Caco-2 (cell line): ENCODE measurements around the gene PLCB4. TPM values are rescaled to one million over a fixed set of nuclear protein-coding genes. Genes with fewer than 3 reads are reported as not detected.
"Not testable (repeated sequence)": the region's sequence is repeated elsewhere in the genome, so short reads cannot be mapped to it uniquely, and the experiment has no call there.

ENCODE experiments used
- BruUV-seq: library from RNA; stranded (reverse); fragments of 400-500 nt; replicated peaks from 2 replicates; lab custom pipeline; 2021; lab: Mats Ljungman, UMichigan
- CTCF ChIA-PET: fragments of 300-600 bp; sonication (Branson Sonifier 250); formaldehyde crosslinking; loops from one replicate; lab custom pipeline; 2022; ENCODE audit warnings: antibody characterized with exemption; lab: Charles Lee
- POLR2A ChIA-PET: fragments of 300-600 bp; sonication (Branson Sonifier 250); formaldehyde crosslinking; loops from one replicate; lab custom pipeline; 2022; ENCODE audit warnings: antibody characterized with exemption; lab: Charles Lee
- DNase-seq, 2 experiments: peaks; one replicate each; pipeline versions ENCODE4 v3.0.0 to v3.0.0-alpha.2; 2020 to 2022
- H3K27me3 ChIP-seq: replicated peaks from 2 replicates; pipeline ENCODE4 v1.6.0; 2011; ENCODE audit warnings: low read length; ENCODE audit not compliant: control insufficient read depth, insufficient read depth
- H3K36me3 ChIP-seq: 2 replicates; pipeline ENCODE4 v1.5.1; 2011; ENCODE audit warnings: low read length; ENCODE audit not compliant: control insufficient read depth, insufficient read depth
- H3K4me1 ChIP-seq: fragments of 250-450 bp; sonication (Bioruptor Pico); 2 replicates; pipeline ENCODE4 v1.5.1; 2020; ENCODE audit warnings: mild to moderate bottlenecking
- H3K4me3 ChIP-seq: 2 replicates; pipeline ENCODE4 v1.5.1; 2011; ENCODE audit warnings: low read depth, mild to moderate bottlenecking, control low read depth, low read length
- H3K9me3 ChIP-seq: fragments of 250-450 bp; sonication (Bioruptor Pico); 2 replicates; pipeline ENCODE4 v1.5.1; 2020; ENCODE audit warnings: mild to moderate bottlenecking, moderate library complexity
- H3K27ac Mint-ChIP-seq: one replicate; pipeline ENCODE4 v1.8.0; 2022; ENCODE audit warnings: mixed read lengths; ENCODE audit not compliant: unreplicated experiment
- H3K27me3 Mint-ChIP-seq: one replicate; pipeline ENCODE4 v1.8.0; 2022; ENCODE audit warnings: mixed read lengths; ENCODE audit not compliant: insufficient read depth, unreplicated experiment
- H3K36me3 Mint-ChIP-seq: one replicate; pipeline ENCODE4 v1.8.0; 2022; ENCODE audit warnings: mild to moderate bottlenecking, mixed read lengths; ENCODE audit not compliant: insufficient read depth, unreplicated experiment
- H3K4me1 Mint-ChIP-seq: one replicate; pipeline ENCODE4 v1.8.0; 2022; ENCODE audit warnings: low read depth, mixed read lengths; ENCODE audit not compliant: unreplicated experiment
- H3K4me3 Mint-ChIP-seq: one replicate; pipeline ENCODE4 v1.8.0; 2022; ENCODE audit warnings: mild to moderate bottlenecking, moderate library complexity, mixed read lengths; ENCODE audit not compliant: unreplicated experiment
- H3K9me3 Mint-ChIP-seq: one replicate; pipeline ENCODE4 v1.8.0; 2022; ENCODE audit warnings: mixed read lengths; ENCODE audit not compliant: unreplicated experiment
- CTCF ChIP-seq, 2 experiments: fragments of 200-600 bp in 1 of 2; IDR thresholded peaks; 1 replicate in 1 of 2; 2 replicates in 1 of 2; pipeline versions ENCODE4 v1.5.1 to v1.8.0; 2011 to 2022; ENCODE audit warnings: antibody characterized with exemption in 1 of 2, control low read depth in 1 of 2, inconsistent platforms in 1 of 2, low read depth in 1 of 2, low read length in 1 of 2, mild to moderate bottlenecking in 1 of 2, moderate library complexity in 1 of 2; ENCODE audit not compliant: insufficient read depth in 1 of 2, severe bottlenecking in 1 of 2, unreplicated experiment in 1 of 2
- intact Hi-C: fragments of 100-400 bp; cut with micrococcal nuclease; formaldehyde crosslinking; loops from one replicate; pipeline ENCODE4 v1.10.0; 2022; ENCODE audit not compliant: unreplicated experiment
- total RNA-seq: library from RNA; stranded (reverse); gene quantifications from 2 replicates; pipeline ENCODE4 v1.2.3, GENCODE V29; 2022

PLCB4 gene
- total RNA-seq, 1 experiment from 2014 or later: 3.0 TPM

GRCh38 chr20:9040863-9041524 is 27.9 kb upstream of the PLCB4 start:
- Mint-ChIP-seq H3K27me3 (peaks cover 15% of the 10 kb centered on the region), H3K9me3 (no peaks in the 10 kb centered on the region)

GRCh38 chr20:9043364-9043763 is 25.5 kb upstream of the PLCB4 start:
- H3K4me1 ChIP-seq: no peaks in the 10 kb centered on the region
- TF ChIP-seq CTCF (IDR thresholded peaks at IDR 0.05; ENCODE audit: insufficient read depth in 1 of 2, low read depth in 1 of 2, low read length in 1 of 2, severe bottlenecking in 1 of 2, unreplicated experiment in 1 of 2): no peak
- H3K36me3 ChIP-seq: no peaks in the 10 kb centered on the region
- H3K4me3 ChIP-seq: no peak overlapping the region
- no peak overlapping the region for H3K27ac Mint-ChIP-seq
- DNase-seq: no peak
- no peak overlapping the region for H3K4me3 Mint-ChIP-seq
- peaks cover 15% of the 10 kb centered on the region for H3K27me3 Mint-ChIP-seq
- no peaks in the 10 kb centered on the region for H3K4me1 Mint-ChIP-seq
- 0 out of 2 replicates have a peak, but pooled peaks cover 5% of the 10 kb centered on the region for H3K9me3 ChIP-seq
- BruUV-seq: no TSS peak
- intact Hi-C loops: no loop called here
- H3K9me3 Mint-ChIP-seq: no peaks in the 10 kb centered on the region
- H3K36me3 Mint-ChIP-seq: no peaks in the 10 kb centered on the region
- ChIA-PET CTCF (no interaction called here), POLR2A (interaction anchor here (0.6 kb wide), 1 partner anchor 53 kb away, joined by 8 read pairs; no protein-coding TSS in a partner anchor)
- no peaks in the 10 kb centered on the region for H3K27me3 ChIP-seq

More at GRCh38 chr20:9040863-9041524, 27.9 kb upstream of the PLCB4 start:
- no peak for DNase-seq
- Histone ChIP-seq H3K4me1 (no peaks in the 10 kb centered on the region), H3K4me3 (no peak overlapping the region), H3K9me3 (no peaks in the 10 kb centered on the region), H3K27me3 (no peaks in the 10 kb centered on the region), H3K36me3 (no peaks in the 10 kb centered on the region)
- no TSS peak for BruUV-seq
- H3K36me3 Mint-ChIP-seq: no peaks in the 10 kb centered on the region
- no peak overlapping the region for H3K27ac Mint-ChIP-seq
- CTCF ChIA-PET: no interaction called here
- no peak overlapping the region for H3K4me3 Mint-ChIP-seq
- no peak for TF ChIP-seq CTCF (IDR thresholded peaks at IDR 0.05; ENCODE audit: insufficient read depth in 1 of 2, low read depth in 1 of 2, low read length in 1 of 2, severe bottlenecking in 1 of 2, unreplicated experiment in 1 of 2)
- POLR2A ChIA-PET: no interaction called here
- H3K4me1 Mint-ChIP-seq: no peaks in the 10 kb centered on the region
- intact Hi-C loops: no loop called here

- H3K4me3 ChIP-seq, H3K27me3 Mint-ChIP-seq, POLR2A ChIA-PET, BruUV-seq, H3K4me1 Mint-ChIP-seq, H3K36me3 ChIP-seq, H3K36me3 Mint-ChIP-seq, H3K27ac Mint-ChIP-seq, DNase-seq, H3K27me3 ChIP-seq, H3K4me1 ChIP-seq, CTCF ChIA-PET, H3K9me3 Mint-ChIP-seq, H3K4me3 Mint-ChIP-seq, H3K9me3 ChIP-seq, intact Hi-C loops: not testable (repeated sequence)
These were observed 21.0 kb upstream of the PLCB4 start for GRCh38 chr20:9047928-9048327.
